ENCODE results near the gene HLA-DPB1.
"Not testable (repeated sequence)": the region's sequence is repeated elsewhere in the genome, so short reads cannot be mapped to it uniquely, and the experiment has no call there.

The HLA-DPB1 gene

DNA sequence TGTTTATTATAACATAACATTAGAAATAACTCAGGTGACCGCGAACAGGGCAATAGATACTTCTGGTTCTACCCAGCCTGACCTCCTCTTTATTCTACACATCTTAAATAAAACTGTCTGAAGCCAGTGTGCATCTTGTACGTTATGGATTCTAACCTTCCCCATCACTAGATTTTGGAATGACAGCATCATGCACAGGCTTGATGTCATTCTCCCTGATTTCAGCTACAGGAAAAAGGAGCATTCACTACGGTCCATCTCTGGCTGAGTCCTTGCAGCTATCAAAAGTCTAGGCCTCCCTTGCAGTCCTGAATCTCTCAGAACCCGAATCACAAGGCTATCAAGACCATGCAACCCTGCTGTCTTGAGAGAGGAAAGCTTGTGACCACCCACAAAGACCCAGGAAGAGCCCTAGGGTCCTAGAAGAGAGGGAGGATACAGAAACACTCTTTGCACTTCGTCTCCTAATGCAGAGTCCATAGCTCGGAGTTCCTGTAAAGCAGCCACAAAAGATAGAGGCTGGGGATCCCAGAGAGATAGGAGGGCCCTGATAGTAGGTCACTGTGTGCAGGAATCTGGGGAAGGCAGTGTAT lies 3.2 kb upstream of the HLA-DPB1 start:
- no peak for DNase-seq

DNA sequence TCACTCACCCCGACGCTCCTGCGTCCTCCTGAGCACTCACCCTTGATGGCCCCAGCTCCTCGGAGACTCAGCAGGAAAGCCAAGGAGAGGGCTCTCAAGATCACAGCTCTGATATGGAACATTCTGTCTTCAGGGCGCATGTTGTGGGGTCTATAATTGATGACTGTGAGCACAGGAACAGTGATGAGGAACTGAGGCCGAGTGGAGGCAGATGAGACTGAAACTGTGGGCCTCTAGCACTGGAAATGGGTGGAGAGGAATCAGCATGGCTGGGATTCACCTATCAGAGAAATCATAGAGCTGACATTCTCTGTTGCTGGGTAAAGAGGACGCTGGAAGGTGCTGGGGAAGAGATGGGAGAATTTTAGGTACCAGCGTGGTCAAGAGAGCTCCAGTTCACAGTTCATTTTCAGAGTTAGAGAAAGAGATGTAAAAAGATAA lies 2.3 kb upstream of the HLA-DPB1 start, which contains the start of gene HLA-DPA1:
HLA-DPA1 (minus strand) TSS at position 219 of the 441 bp plus-strand sequence.
- no peak for DNase-seq

DNA sequence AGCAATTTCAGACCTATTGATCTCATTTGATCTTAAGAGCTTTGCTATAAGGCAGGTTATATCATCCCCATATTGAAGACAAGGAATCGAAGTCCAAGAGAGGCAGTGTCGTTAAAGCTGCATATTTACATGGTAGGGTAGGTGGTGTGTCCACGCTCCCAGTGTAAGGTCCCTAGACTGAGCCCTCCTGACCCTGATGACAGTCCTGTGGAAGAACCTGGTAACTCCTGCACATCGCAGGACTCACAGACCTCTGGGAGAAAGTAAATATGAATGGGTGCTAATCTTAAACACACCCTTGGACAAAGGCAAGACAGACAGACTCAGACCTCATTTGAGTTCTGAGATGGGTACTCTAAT lies 602 bp upstream of the HLA-DPB1 start:
- DNase-seq = no peak

DNA sequence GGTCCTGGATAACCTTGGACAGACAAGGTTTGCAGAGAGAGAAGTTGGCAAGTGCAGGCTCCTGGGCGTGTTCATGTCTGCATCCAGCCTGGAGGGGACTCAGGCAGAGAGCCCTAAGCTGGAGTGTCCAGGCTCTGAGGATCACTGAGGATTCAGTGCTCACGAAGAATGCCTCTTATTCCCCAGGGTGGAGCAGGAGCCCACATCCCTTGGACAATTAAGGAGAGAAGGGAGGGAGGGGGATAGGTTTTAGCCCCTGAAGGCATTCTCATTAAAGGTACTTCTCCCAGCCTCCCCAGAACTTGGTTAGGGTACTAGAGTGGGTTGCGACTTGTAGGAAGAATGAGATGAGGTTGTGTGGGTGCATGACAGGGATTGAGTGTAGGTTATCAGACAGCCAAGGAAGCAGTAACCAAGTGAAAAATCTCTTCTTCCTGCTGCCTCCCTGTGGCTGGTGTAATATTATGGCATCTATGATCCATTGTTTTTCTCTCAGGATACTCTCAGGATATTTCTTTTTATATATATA lies 680 bp downstream of the HLA-DPB1 start:
- no peak for DNase-seq

DNA sequence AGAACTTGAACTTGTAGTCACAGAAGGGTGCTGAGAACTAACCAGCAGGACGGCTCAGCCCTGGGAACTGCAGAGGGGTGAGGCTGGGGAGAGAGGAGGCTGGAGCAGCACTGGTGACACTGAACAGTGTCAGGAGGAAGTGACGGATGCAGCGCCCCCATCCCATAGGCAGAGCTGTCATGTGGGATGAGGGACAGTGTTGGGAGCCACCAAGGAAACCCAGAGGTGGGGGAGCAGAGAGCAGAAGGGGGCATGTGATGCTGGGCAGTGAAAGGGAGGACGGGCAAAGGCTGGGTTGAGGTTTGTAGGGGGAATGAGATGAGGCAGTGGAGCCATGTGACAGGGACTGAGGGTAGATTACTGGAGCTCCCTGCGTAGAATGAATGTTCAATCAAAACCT lies 2.1 kb downstream of the HLA-DPB1 start:
- no peak for DNase-seq

DNA sequence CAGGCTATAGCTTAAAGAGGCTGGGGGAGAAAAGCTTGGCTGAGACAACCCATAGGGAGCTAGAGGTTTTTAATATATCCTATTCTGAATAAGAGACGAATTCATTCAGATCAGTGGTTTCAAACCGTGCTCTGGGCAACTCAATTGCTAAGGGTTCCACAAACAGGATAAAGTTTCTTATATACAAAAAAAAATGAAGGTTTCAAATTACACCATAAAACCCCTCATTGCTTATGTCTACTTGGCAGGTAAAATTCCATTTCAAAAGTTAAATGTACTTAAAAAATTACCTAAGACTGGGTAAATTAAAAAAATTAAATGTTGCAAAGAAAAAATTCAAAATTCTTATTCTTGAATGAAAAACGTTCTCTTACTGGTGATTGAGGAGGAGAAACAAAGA lies 2.7 kb downstream of the HLA-DPB1 start:
- DNase-seq = no peak

DNA sequence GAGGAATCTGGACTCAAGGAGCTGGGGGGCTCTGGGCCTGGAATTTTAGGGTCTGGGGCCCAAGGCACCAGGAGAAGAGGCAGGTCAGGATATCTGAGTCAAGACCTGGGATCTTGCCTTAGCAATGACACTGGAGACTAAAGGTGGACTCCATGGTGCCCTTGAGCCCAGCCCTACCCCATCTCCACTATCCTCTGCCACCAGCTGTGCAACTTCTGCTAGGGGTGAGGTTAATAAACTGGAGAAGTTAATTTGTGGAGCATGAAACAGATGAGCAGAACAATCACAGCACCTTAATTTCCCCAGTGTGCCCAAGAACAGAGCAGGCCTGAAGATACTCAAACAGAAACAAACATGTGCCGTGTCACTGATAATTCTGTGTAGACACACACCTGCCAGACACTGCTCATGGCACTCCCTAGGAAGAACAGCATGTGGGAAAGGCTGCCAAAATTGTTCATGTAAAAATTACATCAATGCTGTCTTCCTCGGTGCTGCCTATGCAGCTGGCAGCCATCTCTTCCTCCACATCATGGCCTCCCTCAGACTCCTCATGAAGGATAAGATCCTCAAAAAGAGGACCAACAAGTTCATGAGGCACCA lies 3.2 kb downstream of the HLA-DPB1 start:
- DNase-seq = no peak

DNA sequence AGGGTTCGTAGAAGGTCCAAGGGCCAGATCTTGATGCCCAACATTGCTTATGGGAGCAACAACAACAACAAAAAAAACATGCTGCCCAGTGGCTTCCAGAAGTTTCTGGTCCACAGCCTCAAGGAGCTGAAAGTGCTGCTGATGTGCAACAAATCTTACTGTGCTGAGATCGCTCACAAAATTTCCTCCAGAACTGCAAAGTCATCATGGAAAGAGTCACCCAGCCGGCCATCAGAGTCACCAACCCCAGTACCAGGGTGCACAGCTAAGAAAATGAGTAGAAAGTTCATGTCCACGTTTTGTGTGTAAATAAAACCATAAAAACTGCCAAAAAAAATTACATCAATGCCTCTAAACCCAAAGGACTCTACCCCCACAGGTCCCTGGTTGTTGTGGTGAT lies 3.8 kb downstream of the HLA-DPB1 start:
- DNase-seq = no peak

DNA sequence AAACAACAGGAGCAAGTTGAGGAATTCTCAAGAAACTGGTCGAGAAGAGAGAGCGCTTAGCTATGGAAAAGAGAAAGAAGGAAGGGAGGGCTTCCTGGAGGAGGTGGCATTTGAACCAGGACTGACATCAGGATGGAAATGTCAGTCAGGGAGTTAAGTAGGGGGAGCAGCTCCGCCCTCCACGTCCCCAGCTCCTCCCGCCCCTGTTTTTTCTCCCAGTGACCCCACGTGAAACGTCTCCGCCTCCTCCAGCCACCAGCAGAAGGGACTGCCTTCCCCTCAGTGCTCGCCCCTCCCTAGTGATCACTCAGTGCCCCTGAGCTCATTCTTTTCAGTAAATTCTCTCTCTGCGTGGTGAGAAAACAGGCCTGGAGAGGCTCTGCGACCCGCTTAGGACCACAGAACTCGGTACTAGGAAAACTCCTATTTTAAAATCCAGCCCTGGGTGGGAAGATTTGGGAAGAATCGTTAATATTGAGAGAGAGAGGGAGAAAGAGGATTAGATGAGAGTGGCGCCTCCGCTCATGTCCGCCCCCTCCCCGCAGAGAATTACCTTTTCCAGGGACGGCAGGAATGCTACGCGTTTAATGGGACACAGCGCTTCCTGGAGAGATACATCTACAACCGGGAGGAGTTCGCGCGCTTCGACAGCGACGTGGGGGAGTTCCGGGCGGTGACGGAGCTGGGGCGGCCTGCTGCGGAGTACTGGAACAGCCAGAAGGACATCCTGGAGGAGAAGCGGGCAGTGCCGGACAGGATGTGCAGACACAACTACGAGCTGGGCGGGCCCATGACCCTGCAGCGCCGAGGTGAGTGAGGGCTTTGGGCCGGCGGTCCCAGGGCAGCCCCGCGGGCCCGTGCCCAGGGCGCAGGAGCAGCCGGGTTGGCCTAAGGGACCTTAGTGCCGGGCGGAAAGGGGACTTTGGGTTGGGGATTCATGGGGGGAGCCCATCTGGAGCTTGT lies 4.6 kb downstream of the HLA-DPB1 start:
- DNase-seq = peak; percentile 32

DNA sequence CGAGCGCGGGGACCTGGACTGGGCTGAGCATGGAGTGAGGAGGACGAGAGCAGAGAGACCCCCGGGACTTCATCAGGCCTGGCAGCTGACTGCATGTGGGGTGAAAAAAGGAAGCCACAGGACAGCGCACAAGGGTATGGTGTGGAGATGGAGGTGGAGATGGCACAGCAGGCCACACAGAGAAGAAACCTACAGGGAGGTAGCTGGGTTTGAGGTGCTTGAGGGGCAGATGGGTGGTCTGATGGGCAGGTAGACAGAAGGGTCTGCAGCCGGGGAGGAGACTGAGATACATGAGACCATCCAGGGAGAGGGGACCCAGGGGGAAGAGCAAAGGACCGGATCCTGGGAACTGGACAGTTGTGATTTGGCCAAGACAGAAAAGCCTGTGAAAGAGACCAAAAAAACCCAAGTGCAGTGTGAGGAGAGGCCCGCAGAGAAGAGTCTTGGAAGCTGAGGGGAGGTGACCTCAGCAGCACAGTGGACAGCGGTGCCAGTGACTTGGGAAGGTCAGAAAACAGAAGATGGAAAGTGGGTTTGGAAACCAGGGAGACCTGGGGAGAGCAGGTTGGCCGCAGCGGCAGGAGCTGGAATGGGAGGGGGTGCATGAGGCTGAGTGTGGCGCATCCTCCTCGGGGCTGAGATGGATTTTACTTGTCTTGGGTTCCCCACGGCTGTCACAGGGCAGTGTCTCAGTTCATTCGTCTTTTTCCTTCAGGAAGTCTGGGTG lies 5.5 kb downstream of the HLA-DPB1 start:
- DNase-seq = no peak

DNA sequence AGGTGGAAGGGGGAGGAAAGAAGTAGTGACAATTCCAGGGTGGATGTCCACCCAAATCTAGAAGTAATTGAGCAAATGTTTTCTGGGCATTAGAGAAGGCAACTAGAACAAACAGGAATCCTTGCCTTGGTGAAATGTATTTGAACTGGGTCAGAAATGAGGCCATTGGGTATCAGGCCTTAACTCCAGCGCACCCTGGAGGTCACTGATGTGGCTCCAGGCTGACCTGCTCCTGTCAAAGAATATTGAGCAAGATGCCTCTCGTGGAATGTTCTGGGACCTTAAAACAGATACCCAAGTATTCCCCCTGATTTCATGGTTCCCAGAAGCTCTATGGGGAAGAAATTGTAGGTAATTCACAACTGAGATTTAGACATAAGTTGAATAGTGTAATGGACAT lies 6.9 kb downstream of the HLA-DPB1 start:
- no peak for DNase-seq

DNA sequence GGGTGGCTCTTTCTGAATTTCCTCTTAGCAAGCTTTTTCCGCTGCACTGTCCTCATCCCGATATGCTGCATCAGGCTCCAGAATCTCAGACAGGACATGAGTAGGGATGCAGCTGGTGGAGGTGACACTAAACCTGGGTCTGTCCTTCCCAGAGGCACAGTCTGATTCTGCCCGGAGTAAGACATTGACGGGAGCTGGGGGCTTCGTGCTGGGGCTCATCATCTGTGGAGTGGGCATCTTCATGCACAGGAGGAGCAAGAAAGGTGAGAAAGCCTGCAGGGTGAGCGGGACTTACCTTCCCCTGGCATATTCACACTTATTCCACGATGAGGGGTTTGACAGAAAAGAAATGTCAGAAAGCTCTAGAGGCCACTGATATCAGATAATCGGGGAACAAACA lies 9.8 kb downstream of the HLA-DPB1 start:
- DNase-seq = no peak

DNA sequence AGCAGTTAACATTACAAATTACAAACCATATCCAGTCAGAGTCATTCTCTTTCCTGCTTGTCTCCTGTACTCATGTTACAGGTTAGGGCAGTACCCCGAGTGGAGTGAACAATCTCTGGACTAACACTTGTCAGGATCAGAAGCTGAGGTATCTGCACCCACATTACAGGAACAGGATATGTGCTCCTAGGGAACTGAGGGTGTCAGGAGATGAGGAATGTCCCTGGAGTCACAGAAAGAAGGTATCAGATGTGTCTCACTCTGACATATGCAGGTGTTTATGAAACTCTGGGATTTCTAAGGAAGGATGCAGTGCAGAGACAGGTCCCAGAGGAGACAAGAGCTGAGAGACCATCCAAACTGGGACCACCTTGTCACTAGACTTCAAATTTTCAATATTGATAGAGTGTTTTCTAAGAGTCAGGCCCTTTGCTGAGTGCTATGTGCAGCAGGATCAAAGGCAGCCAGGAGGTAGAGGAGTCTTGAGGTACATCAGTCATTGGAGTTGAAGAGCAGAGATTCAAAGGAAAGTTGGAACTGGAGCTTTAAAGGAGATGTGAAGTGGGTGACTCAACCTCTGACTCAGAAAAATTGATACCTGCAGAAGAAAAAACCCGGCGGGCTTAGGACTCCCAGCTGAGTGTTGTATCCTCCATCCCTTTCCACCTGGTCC lies 12.6 kb downstream of the HLA-DPB1 start:
- DNase-seq = no peak

DNA sequence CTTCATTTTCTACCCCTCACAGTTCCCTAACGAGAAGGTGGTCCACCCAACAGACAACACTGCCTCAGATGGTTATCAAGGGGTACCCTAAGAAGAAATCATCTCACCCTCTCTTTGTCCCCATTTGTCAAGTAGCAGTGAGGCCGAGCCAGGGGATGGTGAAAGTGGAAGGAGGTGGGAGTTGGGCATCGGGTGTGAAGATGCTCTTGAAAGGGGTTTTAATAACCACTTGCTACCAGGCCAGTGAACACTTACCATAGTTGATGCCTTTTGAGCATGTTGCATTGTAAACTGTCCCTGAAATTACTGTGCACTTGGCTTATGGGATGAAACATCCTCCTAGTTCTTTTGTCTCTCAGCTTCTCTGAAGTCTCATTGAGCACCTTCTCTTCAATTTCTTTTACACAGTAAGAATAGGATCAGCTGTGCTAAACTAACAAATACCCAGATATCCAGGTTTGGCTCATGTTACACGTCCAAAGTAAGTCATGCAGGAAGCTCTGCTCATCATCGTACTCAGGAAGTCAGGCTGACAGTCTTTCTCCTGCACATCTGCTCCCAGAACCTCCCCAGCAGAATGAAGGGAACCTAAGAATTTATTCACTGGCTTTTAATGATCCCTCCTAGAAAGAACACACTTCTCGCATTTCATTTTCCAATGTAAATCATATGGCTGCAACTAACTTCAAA lies 13.3 kb downstream of the HLA-DPB1 start:
- no peak for DNase-seq

DNA sequence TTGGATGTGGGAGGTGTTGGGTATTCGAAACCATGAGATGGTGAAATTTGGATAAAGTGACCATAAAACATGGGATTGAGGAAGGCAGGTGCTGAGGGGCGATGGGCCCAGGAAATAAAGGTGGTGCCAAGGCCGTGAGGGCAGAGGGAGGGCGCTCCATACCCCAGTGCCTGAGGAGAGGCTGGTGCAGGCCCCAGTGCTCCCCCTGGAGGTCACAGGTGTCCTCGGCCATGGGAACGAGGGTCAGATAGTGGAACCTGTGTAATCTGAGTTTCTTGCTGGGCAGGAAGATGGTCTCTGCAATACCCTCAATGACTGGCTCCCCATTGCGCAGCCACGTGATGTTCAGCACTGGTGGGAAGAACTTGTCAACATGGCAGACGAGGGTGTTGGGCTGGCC lies 16.2 kb downstream of the HLA-DPB1 start:
- no peak for DNase-seq

DNA sequence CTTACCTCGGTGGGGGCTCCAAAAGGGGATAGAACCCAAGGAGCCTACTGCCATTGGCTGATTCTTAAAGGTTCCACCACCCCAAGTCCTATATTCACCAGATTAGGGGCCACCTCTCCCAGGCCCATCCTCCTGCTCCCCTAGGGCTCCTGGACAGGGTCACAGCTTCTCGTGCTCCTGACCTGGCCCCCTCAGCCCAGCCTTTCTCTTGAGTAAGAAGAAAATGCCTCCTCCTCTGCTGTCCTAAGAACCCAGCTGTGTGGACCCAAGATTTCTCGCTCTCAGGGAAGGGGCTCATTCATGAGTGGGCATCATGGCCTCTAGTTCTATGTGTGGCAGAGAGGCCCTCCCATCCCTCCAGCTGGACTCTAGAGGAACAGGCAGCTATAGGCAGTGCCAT lies 16.6 kb downstream of the HLA-DPB1 start:
- no peak for DNase-seq

DNA sequence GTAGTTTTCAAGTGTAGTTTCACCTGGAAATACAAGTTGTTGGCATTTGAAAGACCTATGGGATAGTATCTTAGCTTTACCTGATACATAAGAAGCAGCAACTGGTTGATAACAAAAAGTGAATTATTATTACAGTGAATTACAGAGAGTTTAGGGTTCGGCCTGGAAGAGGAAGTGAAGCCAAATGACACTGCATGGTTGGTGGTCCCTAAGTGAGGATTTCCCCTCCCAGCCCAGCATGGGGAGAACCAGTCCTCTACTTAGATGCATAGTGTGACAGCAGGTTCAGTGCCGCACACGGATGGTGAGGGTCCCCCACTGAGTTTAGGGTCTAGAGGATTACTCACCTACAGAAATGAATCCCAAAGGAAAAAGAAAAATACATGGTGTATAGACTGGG lies 18.1 kb downstream of the HLA-DPB1 start:
- DNase-seq = no peak

DNA sequence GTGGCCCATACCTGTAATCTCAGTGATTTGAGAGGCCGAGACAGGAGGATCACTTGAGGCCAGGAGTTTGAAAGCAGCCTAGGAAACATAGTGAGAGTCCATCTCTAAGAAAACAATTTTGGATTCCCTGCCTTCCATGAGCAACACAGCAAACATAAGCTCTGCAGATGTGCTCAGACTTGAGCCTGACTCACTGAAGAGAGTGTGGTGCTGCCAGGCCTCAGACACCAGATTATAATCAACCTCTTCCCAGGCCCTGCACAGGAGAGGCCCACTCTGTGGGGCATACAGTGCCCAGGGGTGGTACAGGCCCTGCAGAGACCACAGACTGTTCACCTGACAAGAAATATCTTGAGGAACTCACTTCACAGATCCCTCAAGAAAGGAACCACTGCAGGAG lies 19.9 kb downstream of the HLA-DPB1 start:
- no peak for DNase-seq

DNA sequence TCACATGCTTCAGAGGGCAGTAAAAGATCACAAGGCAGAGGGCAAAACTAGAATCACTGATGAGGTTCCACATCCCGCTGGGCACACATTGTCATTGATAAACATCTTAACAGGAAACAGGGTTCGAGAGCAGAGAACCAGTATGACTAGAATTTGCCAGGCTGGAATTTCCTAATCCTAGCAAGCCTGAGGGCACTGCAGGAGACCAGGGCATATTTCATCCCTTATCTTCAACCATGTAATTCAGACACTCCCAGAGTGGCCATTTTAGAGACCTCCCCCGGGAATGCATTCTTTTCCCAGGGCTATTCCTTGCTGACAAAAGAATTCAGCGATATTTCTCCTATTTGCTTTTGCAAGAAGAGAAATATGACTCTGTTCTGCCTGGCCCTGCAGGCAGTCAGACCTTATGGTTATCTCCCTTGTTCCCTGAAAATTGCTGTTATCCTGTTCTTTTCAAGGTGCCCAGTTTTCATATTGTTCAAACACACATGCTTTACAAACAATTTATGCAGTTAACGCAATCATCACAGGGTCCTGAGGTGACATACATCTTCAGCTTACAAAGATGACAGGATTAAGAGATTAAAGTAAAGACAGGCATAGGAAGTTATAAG lies 25.4 kb downstream of the HLA-DPB1 start:
- not testable (repeated sequence) for DNase-seq

DNA sequence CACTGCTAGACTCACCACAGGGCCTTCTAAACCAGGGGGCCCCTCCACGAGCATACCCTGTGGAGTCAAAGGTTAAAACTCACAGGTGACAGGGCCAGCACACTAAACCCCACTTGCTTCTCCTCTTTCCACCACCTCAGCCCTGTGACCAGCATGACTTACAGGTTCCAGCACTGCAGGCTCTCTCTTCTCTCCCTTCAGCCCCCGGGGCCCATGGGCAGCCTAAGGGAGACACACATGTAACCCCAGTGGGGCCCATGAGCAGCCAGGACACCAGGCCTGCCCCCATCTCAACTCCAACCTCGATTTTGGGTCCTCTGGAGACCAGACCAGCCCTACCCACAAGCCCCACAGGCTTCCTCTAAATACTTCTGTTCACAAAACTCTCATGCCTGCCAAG lies 28.0 kb downstream of the HLA-DPB1 start:
- DNase-seq = no peak

DNA sequence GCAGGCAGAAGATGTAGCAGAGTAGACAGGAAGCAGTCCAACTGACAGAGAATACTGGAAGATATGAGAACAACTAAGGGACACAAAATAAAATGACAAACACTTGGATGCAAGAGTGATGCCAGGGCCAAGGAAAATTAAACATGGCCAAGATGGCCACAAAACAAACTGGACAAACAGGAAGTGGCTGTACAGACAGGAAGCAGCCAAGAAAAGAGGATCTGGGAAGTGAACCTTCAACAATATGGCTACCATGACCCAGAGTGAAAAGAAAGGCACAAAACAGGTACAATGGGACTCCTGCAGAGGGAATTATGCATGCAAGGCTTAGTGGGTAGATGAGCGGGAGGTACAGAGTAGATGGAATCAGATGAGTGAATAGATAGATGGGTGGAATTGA lies 29.1 kb downstream of the HLA-DPB1 start:
- DNase-seq = no peak
